GM19239 (cell line): Measurements from ENCODE around the gene COMTD1.

Experiments
- DNase-seq: peaks from one replicate; pipeline ENCODE4 v3.0.0; 2011; ENCODE audit warnings: low spot score; ENCODE audit not compliant: insufficient read length
- FAIRE-seq: peaks from 2 replicates; lab custom pipeline; 2011; peaks lifted over from hg19 to GRCh38; lab: Jason Lieb, UNC

Gene COMTD1

GRCh38 chr10:75235375-75236177 lies at the start of gene COMTD1:
COMTD1 (minus strand) TSS chr10:75235957; CDS start chr10:75235928, 29 bp downstream.
- DNase-seq: peak; percentile 90
- peak; percentile 92 for FAIRE-seq

- FAIRE-seq: no peak
These were observed 48.1 kb upstream of the COMTD1 start for GRCh38 chr10:75283671-75284470.

GRCh38 chr10:75283078-75283670 lies 47.4 kb upstream of the COMTD1 start:
- DNase-seq (no peak), FAIRE-seq (no peak)

More at GRCh38 chr10:75283671-75284470, 48.1 kb upstream of the COMTD1 start:
- no peak for DNase-seq

GRCh38 chr10:75281974-75282373 lies 46.2 kb upstream of the COMTD1 start:
- no peak for DNase-seq
- FAIRE-seq: no peak

GRCh38 chr10:75280236-75280635 lies 44.5 kb upstream of the COMTD1 start:
- DNase-seq (no peak), FAIRE-seq (no peak)

- DNase-seq (no peak), FAIRE-seq (no peak)
These were observed 40.5 kb upstream of the COMTD1 start for GRCh38 chr10:75276069-75276872.

- DNase-seq (no peak), FAIRE-seq (no peak)
These were observed 37.1 kb upstream of the COMTD1 start for GRCh38 chr10:75272896-75273295.

- DNase-seq: no peak
- no peak for FAIRE-seq
These were observed 36.3 kb upstream of the COMTD1 start for GRCh38 chr10:75272094-75272493.

GRCh38 chr10:75269605-75270004 lies 33.8 kb upstream of the COMTD1 start:
- no peak for DNase-seq

GRCh38 chr10:75266945-75267344 lies 31.2 kb upstream of the COMTD1 start:
- FAIRE-seq (no peak), DNase-seq (no peak)

More at GRCh38 chr10:75269605-75270004, 33.8 kb upstream of the COMTD1 start:
- FAIRE-seq: no peak

- FAIRE-seq (no peak), DNase-seq (no peak)
These were observed 30.1 kb upstream of the COMTD1 start for GRCh38 chr10:75265856-75266255.

GRCh38 chr10:75263806-75264205 lies 28.0 kb upstream of the COMTD1 start:
- FAIRE-seq: no peak
- no peak for DNase-seq

- FAIRE-seq (no peak), DNase-seq (no peak)
These were observed 26.3 kb upstream of the COMTD1 start for GRCh38 chr10:75261813-75262705.

- no peak for FAIRE-seq
- DNase-seq: no peak
These were observed 25.2 kb upstream of the COMTD1 start for GRCh38 chr10:75260990-75261389.

GRCh38 chr10:75254739-75255138 lies 19.0 kb upstream of the COMTD1 start:
- no peak for FAIRE-seq

GRCh38 chr10:75253281-75254220 lies 17.8 kb upstream of the COMTD1 start:
- DNase-seq (no peak), FAIRE-seq (no peak)

More at GRCh38 chr10:75254739-75255138, 19.0 kb upstream of the COMTD1 start:
- DNase-seq: no peak

GRCh38 chr10:75250934-75251333 lies 15.2 kb upstream of the COMTD1 start:
- DNase-seq: no peak
- no peak for FAIRE-seq

- FAIRE-seq: no peak
- DNase-seq: no peak
These were observed 12.0 kb upstream of the COMTD1 start for GRCh38 chr10:75247797-75248196.
